GM12865 (cell line): ENCODE results near the gene DGCR2.

Source experiments
- DNase-seq: peaks from one replicate; pipeline ENCODE4 v3.0.0; 2010; ENCODE audit warnings: low read depth
- H3K4me3 ChIP-seq: 2 replicates; pipeline ENCODE4 v1.5.1; 2011; ENCODE audit warnings: mild to moderate bottlenecking, low read depth, low read length, control low read depth
- CTCF ChIP-seq: IDR thresholded peaks from 2 replicates; pipeline ENCODE4 v1.5.1; 2011; ENCODE audit warnings: low read length, control low read depth, low read depth, inconsistent platforms; ENCODE audit not compliant: insufficient read depth; ENCODE audit errors: missing control alignments

Gene DGCR2

GRCh38 chr22:19063581-19064353, 58.4 kb downstream of the DGCR2 start:
- no peak overlapping the region for H3K4me3 ChIP-seq
- no peak for TF ChIP-seq CTCF
- DNase-seq, result no peak

DNA sequence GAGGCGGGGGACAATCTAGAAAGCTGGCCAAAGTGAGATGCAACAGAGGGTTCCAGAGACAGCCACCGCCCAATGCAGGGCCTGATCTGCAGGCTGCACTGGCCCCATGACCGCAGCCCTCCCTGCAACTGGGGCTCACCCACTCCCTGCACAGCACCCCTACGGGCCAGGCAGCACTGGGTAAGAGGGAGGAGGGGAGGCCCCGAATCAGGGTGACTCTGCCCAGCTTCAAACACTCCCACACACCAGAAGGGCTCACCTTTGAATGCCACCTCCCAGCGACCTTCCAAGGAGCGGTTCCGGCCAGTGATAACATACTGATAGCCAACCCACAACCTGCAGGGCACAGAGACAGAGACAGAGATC, 59.3 kb downstream of the DGCR2 start:
- no peak for DNase-seq
- H3K4me3 ChIP-seq, result no peak overlapping the region
- TF ChIP-seq CTCF, result no peak

GRCh38 chr22:19062139-19062942, 59.9 kb downstream of the DGCR2 start:
- H3K4me3 ChIP-seq, result no peak overlapping the region
- no peak for TF ChIP-seq CTCF
- DNase-seq, result no peak

DNA sequence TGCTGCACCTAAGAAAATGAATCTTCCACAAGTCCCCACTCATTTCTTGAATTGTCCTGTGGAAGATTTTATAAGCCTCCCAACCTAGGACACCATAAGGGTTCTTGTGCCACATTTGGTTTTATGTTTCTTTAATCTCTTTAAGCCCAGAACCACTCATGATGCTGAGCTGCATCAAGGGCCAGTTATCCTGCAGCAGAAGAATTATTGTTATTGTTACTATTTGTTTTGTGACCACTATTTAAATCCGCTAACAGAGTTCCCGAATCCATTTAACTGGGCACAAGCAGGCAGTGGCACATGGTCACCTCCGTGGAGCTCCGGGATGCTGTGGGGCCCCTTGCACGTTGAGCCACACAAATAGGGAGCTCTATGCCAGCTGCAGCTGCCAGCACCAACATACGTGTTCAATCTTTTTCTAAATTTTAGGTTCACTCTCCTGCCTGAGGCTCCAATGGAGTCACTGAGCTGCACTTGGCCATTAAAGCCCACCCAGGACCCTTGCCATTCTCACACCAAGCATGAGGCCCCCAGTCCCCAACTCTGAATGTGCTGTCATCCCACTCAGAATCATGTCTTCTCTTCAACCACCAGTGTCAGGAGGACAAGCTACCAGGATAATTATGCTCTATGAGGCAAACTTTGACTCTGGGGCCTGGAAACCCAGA, 60.6 kb downstream of the DGCR2 start:
- TF ChIP-seq CTCF, result no peak
- no peak overlapping the region for H3K4me3 ChIP-seq
- no peak for DNase-seq

DNA sequence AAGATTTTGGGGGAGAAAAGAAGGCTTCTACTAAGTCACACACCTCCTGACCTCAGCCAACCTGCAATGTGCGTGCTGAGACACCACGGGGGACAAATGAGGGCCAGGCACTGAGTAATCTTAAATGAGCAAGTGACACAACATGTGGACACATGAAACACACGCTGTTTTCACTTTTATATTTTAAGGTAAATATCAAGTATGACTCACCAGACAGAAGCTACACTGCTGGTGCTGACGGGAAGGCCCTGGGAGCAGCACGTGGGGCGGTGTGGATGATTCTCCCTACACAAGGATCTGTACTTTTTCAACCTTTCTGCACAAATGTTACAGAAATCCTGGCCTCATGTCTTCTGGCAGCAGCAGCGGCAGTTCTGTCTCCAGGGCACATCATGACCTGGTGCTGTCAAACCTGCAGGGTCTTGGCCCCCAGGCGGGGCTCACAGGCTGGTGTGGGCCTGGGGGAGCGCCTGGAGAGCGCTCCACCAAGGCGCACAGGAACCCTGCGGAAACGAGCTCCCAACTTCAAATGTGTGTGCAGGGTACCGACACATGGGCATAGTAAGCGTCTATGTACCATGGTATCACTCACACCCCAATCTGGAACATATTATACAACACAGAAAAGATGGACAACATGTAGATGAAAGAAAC, 61.7 kb downstream of the DGCR2 start:
- no peak overlapping the region for H3K4me3 ChIP-seq
- TF ChIP-seq CTCF, result no peak
- DNase-seq, result no peak

GRCh38 chr22:19059481-19060278, 62.5 kb downstream of the DGCR2 start:
- TF ChIP-seq CTCF, result no peak
- H3K4me3 ChIP-seq, result no peak overlapping the region
- DNase-seq, result no peak
